ENCODE measurements around the gene TRHDE. TPM values are rescaled to one million over a fixed set of nuclear protein-coding genes. Genes with fewer than 3 reads are reported as not detected.

The TRHDE gene, protein sequence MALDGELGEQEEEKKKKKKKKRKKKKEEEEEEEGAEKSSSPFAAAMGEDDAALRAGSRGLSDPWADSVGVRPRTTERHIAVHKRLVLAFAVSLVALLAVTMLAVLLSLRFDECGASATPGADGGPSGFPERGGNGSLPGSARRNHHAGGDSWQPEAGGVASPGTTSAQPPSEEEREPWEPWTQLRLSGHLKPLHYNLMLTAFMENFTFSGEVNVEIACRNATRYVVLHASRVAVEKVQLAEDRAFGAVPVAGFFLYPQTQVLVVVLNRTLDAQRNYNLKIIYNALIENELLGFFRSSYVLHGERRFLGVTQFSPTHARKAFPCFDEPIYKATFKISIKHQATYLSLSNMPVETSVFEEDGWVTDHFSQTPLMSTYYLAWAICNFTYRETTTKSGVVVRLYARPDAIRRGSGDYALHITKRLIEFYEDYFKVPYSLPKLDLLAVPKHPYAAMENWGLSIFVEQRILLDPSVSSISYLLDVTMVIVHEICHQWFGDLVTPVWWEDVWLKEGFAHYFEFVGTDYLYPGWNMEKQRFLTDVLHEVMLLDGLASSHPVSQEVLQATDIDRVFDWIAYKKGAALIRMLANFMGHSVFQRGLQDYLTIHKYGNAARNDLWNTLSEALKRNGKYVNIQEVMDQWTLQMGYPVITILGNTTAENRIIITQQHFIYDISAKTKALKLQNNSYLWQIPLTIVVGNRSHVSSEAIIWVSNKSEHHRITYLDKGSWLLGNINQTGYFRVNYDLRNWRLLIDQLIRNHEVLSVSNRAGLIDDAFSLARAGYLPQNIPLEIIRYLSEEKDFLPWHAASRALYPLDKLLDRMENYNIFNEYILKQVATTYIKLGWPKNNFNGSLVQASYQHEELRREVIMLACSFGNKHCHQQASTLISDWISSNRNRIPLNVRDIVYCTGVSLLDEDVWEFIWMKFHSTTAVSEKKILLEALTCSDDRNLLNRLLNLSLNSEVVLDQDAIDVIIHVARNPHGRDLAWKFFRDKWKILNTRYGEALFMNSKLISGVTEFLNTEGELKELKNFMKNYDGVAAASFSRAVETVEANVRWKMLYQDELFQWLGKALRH
- total RNA-seq (2014; rRNA removed; shearing (Covaris generic)), result 0.08 and 0.26 TPM in 2 replicates

DNA sequence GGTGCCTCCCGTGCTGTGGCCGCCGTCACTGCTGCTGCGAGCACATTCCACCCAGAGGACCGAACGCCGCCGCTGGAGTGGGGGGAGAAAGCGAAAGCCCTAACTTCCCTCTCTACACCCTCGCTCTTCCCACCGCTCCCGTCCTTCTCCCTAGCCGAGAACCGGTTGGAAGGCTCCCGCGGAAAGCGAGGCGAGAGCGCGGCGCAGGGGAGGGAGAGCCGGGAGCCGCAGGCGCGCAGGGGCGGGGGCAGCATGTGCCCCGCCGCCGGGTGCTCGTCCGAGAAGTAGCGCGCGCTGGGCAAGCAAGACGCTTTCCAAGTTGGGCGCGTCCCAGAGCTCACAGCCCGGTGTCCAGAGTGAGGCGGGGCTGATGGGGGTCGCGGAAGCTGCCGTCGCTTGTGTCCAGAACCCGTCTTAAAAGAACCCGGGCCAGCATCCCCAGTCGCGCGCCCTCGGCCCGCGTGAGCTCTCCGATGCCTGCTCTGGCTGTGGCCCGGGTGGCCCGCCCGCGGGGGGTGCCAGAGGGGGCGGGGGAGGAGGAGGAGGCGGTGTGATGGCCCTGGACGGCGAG lies at the start of gene TRHDE:
TRHDE (plus strand) TSS at position 280 of the 571 bp plus-strand sequence; CDS start at position 554, 274 bp downstream.
- Histone ChIP-seq H3K27ac (no peak within 1 kb of the TSS; the same call in 1 of the 2 replicates), H3K36me3 (no peaks in the 10 kb centered on the region), H3K9me3 (replicated peaks) (no peaks in the 10 kb centered on the region), H3K4me3 (peak within 1 kb of the TSS; percentile 52), H3K4me1 (no peaks in the 10 kb centered on the region), H3K27me3 (no peaks in the 10 kb centered on the region)
- DNase-seq, result peak; percentile 19 to 27

DNA sequence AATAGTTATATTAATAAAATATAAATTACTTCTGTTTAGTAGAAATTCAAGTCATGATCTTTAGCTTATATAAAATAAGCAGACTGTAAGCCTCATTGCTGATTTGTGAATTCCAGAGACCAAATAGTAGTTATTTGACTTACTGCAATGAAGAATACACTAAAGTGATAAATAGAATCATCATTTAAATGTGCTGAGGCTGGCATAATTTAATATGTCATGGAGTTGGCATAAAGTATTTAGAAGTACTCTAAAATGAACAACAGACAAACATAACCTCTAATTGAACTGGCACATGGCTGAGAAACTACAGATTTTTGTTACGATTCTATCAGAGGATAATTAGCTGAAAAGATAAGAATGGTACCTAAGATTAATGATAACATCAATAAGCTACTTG lies 45.7 kb upstream of the TRHDE start:
- H3K27ac ChIP-seq, result no peak overlapping the region
- DNase-seq, result no peak
- no peak overlapping the region for H3K4me3 ChIP-seq
- H3K36me3 ChIP-seq, result no peaks in the 10 kb centered on the region
- H3K27me3 ChIP-seq, result no peaks in the 10 kb centered on the region
- H3K4me1 ChIP-seq, result no peaks in the 10 kb centered on the region
- no peaks in the 10 kb centered on the region for H3K9me3 ChIP-seq (replicated peaks)

DNA sequence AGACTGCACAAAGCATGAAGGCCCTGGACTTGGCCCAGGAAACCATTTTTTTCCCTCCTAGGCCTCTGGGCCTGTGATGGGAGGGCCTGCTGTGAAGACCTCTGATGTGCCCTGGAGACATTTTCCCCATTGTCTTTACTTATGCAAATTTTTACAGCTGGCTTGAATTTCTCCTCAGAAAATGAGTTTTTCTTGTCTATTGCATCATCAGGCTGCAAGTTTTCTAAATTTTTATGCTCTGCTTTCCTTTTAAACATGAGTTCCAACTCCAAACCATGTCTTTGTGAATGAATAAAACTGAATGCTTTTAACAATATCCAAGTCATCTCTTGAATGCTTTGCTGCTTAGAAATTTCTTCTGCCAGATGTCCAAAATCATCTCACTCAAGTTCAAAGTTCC lies 43.7 kb upstream of the TRHDE start:
- no peaks in the 10 kb centered on the region for H3K9me3 ChIP-seq (replicated peaks)
- H3K4me1 ChIP-seq, result no peaks in the 10 kb centered on the region
- H3K4me3 ChIP-seq, result no peak overlapping the region
- H3K27ac ChIP-seq, result no peak overlapping the region
- no peaks in the 10 kb centered on the region for H3K27me3 ChIP-seq
- no peak for DNase-seq
- no peaks in the 10 kb centered on the region for H3K36me3 ChIP-seq

DNA sequence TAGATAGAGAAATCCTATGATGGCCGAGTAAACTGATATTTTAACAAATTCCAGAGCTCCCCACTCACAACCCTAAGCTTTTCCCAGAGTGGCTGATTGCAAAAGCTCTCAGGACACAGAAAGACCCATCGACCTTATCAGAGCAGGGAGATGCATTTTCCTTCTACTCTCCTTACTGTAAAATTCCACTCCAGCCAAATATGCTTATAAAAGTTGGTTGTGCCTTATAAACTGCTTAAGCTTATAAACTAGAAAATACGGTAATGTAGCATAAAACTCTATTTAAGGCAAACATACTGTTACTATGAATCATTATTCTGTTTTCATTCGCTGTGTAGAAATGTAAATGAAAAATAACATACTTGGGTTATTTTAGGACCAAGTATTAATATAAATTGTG lies 41.6 kb upstream of the TRHDE start:
- Histone ChIP-seq H3K27ac (no peak overlapping the region), H3K36me3 (no peaks in the 10 kb centered on the region), H3K9me3 (replicated peaks) (no peaks in the 10 kb centered on the region), H3K27me3 (no peaks in the 10 kb centered on the region), H3K4me1 (no peaks in the 10 kb centered on the region), H3K4me3 (no peak overlapping the region)
- no peak for DNase-seq

DNA sequence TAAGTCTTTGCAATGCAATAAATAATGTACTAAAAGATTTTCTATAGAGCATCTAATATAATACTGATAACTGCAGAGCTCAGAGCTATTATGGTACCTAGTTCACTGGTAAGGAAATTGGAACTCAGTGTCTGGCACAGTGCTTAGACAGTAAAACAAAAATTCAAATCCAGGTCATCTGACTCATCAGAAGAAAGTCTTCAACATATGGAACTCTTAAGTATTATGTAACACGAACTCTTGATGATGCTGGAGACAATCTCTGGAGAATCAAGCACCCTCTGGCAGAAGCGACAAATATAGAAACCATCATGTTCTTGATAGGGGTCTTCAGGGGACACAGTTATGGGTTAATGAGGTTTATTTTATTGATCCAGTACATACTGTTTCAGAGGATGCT lies 37.3 kb upstream of the TRHDE start:
- Histone ChIP-seq H3K27me3 (no peaks in the 10 kb centered on the region), H3K27ac (no peak overlapping the region), H3K36me3 (no peaks in the 10 kb centered on the region), H3K4me1 (no peaks in the 10 kb centered on the region), H3K9me3 (replicated peaks) (no peaks in the 10 kb centered on the region), H3K4me3 (no peak overlapping the region)
- no peak for DNase-seq

DNA sequence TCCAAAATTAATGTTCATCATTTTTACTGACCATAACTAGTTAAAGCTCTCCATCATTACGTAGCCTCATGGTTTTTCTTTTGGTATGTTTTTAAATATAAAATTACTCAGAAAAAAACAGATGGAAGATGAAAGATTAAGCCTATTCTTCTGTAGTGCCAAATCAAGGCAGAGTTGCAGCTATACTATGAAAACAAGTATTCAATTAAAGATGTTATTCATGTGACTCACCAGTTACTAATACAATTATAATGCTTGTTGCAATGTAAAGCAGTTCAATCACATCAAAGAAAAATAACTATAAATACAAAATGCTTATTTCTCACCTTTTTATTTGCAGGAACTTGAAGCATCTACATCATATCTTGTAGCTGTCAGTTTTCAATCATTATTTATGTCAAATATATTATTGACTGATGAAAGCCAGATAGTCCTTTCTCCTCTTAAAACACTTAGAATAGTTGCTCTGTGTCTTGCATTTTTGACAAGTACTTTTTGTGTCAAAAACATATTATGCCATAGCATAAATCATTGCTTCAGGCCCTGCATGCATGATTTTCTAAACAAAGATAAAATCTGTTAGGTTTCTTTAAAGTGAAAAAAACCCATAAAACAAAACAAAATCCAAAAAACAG lies 36.0 kb upstream of the TRHDE start:
- H3K27ac ChIP-seq, result no peak overlapping the region

DNA sequence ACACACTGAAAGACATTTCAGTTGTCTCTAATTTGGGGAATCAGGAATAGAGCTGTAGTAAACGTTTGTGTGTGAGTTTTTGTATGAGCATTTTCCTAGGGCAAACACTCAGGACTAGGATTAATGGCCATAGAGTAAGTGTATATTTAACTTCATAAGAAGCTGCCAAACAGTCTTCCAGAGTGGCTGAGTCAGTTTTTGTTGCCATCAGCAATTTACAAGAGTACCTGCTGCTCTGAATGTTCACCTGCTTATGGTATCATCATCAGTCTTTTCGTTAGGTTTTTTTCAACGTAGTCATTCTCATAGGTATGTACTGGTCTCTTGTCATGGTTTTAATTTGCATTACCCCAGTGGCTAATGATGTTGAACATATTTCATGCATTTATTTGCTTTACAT lies 30.6 kb upstream of the TRHDE start:
- Histone ChIP-seq H3K27ac (no peak overlapping the region), H3K4me1 (no peaks in the 10 kb centered on the region), H3K4me3 (no peak overlapping the region), H3K9me3 (replicated peaks) (no peaks in the 10 kb centered on the region), H3K36me3 (no peaks in the 10 kb centered on the region), H3K27me3 (no peaks in the 10 kb centered on the region)
- no peak for DNase-seq

More for the DNA sequence above, 36.0 kb upstream of the TRHDE start:
- no peaks in the 10 kb centered on the region for H3K9me3 ChIP-seq (replicated peaks)
- DNase-seq, result no peak
- H3K36me3 ChIP-seq, result no peaks in the 10 kb centered on the region
- H3K27me3 ChIP-seq, result no peaks in the 10 kb centered on the region
- H3K4me3 ChIP-seq, result no peak overlapping the region
- no peaks in the 10 kb centered on the region for H3K4me1 ChIP-seq

DNA sequence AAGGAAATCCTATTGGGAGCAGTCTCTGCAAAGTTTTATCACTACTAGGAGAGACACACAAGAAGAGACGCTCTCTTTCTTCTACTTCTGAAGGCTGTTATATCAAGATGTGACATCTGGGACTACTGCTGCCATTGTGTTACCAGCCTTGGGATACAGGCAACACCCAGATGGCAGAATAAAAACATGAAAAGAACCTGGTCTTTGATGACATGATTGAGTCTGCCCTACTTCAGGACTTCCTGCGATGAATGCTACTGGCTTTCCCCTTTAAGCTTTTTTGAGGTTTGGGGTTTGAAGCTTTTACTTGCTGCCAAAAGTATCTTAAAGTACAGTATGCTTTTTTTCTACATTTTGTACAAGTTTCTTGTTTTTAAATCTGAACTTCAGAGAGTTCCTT lies 29.2 kb upstream of the TRHDE start:
- H3K4me3 ChIP-seq, result no peak overlapping the region
- no peaks in the 10 kb centered on the region for H3K9me3 ChIP-seq (replicated peaks)

DNA sequence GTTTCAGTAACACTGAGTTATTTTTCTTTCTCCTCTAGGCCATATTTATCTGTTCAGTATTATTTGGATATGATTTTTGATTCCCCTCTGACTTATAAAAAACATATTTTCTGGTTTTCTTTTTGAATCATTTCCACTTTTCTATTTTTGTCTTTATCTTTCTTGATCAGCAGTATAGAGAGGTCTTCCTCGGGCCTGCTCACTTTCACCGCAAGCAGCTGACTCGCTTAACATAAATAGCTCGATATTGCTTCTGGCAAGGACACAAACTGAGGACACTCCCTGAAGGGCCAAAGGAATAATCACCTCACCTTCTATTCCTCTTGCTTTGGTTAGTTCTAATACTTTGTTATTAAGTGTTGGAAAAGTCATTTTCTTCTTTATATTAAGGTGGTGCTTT lies 25.8 kb upstream of the TRHDE start:
- Histone ChIP-seq H3K27ac (no peak overlapping the region), H3K4me1 (no peaks in the 10 kb centered on the region), H3K9me3 (replicated peaks) (no peaks in the 10 kb centered on the region), H3K4me3 (no peak overlapping the region), H3K36me3 (no peaks in the 10 kb centered on the region), H3K27me3 (no peaks in the 10 kb centered on the region)
- DNase-seq, result no peak

More for the DNA sequence above, 29.2 kb upstream of the TRHDE start:
- Histone ChIP-seq H3K4me1 (no peaks in the 10 kb centered on the region), H3K27me3 (no peaks in the 10 kb centered on the region), H3K27ac (no peak overlapping the region), H3K36me3 (no peaks in the 10 kb centered on the region)
- DNase-seq, result no peak

DNA sequence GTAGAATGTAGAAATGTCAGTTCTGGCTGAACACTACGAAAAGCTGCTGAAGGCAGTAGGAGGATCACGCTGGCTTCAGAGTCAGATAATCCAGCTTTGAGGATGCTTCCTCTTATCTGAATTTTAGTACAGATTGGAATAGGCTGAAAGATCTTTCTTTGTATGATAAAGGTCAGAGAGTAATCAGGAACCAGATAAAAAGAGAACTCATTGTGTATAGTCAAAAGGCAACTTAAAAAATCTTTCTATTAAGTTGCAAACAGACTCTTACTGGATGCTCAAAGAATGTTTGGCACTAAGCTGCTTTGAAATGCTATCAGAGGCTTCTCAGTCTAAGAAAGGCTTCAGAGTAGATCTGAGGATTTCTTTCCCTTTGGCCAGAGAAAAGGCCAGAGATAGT lies 21.8 kb upstream of the TRHDE start:
- no peaks in the 10 kb centered on the region for H3K4me1 ChIP-seq
- no peaks in the 10 kb centered on the region for H3K27me3 ChIP-seq
- no peaks in the 10 kb centered on the region for H3K9me3 ChIP-seq (replicated peaks)
- H3K4me3 ChIP-seq, result no peak overlapping the region
- no peak for DNase-seq
- no peak overlapping the region for H3K27ac ChIP-seq
- no peaks in the 10 kb centered on the region for H3K36me3 ChIP-seq

DNA sequence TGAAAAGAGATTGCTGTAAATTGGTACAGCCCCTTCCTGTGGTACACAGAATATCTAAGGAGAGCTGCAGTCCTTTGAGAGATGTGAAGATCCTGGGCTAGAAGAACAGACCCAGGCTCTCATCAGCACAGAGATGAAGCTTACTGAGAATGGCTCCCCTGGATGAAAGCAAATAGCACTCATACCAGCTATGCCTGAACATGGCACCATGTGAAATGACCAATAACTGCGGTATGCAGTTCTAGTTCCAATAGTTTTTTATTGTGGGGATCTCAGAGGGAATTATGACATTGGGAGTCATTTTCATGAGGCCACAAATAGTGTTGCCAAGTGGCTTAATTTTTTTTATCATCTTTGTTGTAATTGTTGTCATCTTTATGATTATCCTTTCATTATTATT lies 15.4 kb upstream of the TRHDE start:
- H3K9me3 ChIP-seq (replicated peaks), result no peaks in the 10 kb centered on the region
- no peaks in the 10 kb centered on the region for H3K4me1 ChIP-seq
- no peak for DNase-seq
- no peaks in the 10 kb centered on the region for H3K36me3 ChIP-seq
- H3K4me3 ChIP-seq, result no peak overlapping the region
- H3K27me3 ChIP-seq, result no peaks in the 10 kb centered on the region
- no peak overlapping the region for H3K27ac ChIP-seq

DNA sequence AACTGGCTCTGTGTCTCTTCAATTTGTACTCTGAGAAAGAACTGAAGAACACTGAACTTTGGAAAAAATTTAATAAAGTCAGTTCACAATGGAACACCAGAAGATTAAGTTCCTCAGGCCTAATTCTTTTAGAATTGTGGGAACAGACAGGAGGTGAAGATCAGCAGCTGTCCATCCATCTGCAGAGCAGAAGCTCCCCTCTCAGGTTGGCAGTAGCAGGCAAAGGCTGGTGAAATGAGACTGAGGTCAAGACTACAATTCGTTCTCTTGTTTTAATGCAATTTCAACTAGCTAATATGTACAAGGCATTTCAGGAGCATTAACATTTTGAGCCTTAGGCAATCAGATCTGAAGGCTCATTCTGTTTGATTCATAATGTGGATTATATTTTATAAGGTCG lies 10.3 kb upstream of the TRHDE start:
- Histone ChIP-seq H3K27ac (no peak overlapping the region), H3K4me3 (no peak overlapping the region), H3K9me3 (replicated peaks) (no peaks in the 10 kb centered on the region), H3K4me1 (no peaks in the 10 kb centered on the region), H3K27me3 (no peaks in the 10 kb centered on the region), H3K36me3 (no peaks in the 10 kb centered on the region)
- no peak for DNase-seq

DNA sequence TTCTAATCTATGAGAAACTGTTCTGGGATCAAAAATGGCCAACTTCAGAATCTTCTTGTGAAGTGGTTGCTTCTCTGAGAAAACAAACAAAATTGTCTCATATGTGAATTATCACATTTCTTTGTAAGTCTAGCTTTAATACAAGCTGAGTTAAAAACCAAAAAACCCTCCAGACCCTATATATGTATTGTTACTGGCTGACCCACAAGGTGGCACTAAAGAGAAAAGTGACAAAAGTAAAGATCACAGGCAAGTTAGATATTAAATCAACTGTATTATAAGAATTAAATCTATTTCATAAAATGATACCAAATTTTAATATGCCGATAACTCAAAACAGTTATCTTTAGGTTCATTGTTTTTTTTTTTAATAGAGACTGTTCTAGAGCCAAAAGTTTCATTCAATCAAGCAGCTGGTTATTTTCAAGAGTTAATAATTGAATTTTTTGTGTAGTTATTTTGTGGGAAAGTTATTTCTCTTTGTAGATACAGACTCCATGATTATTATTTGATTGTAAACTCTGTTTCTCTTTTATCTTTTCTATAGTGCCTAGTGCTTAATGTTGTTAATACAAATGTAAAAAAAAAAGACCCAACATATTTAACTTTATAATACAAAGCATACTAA lies 7.5 kb upstream of the TRHDE start:
- no peaks in the 10 kb centered on the region for H3K9me3 ChIP-seq (replicated peaks)
- no peaks in the 10 kb centered on the region for H3K36me3 ChIP-seq
- no peaks in the 10 kb centered on the region for H3K27me3 ChIP-seq
- H3K4me3 ChIP-seq, result no peak overlapping the region
- no peaks in the 10 kb centered on the region for H3K4me1 ChIP-seq
- peak in 1 of 2 experiments; percentile 32 for DNase-seq
- H3K27ac ChIP-seq, result no peak overlapping the region

DNA sequence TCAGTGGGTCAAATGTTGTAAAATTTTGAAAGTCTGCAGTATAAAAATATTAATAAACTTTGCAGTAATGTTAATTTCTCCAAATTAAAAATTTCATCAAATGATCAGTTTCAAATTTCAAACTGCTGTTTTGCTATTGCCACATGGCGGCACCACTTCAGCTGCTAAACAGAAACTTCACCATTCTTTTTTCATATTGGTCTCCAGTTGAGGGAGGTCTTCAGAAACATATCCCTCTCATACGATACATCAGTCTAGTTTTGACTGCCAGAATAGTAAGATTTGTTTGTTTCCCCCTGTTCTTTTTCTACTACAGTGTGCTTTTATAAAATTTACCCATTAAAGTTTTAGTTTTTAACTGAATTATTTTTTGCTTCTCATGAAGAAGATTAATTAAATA lies 4.2 kb upstream of the TRHDE start:
- Histone ChIP-seq H3K4me3 (no peak overlapping the region), H3K4me1 (no peaks in the 10 kb centered on the region), H3K36me3 (no peaks in the 10 kb centered on the region), H3K27me3 (no peaks in the 10 kb centered on the region), H3K9me3 (replicated peaks) (no peaks in the 10 kb centered on the region), H3K27ac (no peak overlapping the region)
- no peak for DNase-seq
